ENCODE data around the gene VN1R5. TPM values are rescaled to one million over a fixed set of nuclear protein-coding genes. Genes with fewer than 3 reads are reported as not detected.

VN1R5 gene
- total RNA-seq, 2 donors from 2014 or later, result not detected

GRCh38 chr1:247247568-247247967 is 8.3 kb upstream of the VN1R5 start:
- Histone ChIP-seq H3K4me1 (ENCODE audit: control insufficient read depth, insufficient read depth, low read length) (no peaks in the 10 kb centered on the region), H3K4me3 (ENCODE audit: low read length) (no peak overlapping the region), H3K27ac (ENCODE audit: low read depth, low read length) (no peak overlapping the region), H3K27me3 (ENCODE audit: control insufficient read depth, insufficient read depth, low read length, poor library complexity, severe bottlenecking) (no peaks in the 10 kb centered on the region), H3K36me3 (ENCODE audit: control insufficient read depth, insufficient read depth, low read length) (no peaks in the 10 kb centered on the region), H3K9ac (ENCODE audit: extremely low read depth, low read length, poor library complexity, severe bottlenecking) (no peak overlapping the region), H3K9me3 (ENCODE audit: control insufficient read depth, low read length) (no peaks in the 10 kb centered on the region)
- Mint-ChIP-seq H3K27ac (no peak overlapping the region), H3K27me3 (ENCODE audit: insufficient read depth) (no peaks in the 10 kb centered on the region), H3K9me3 (peaks cover 5% of the 10 kb centered on the region), H3K36me3 (ENCODE audit: low read depth) (no peaks in the 10 kb centered on the region), H3K4me1 (no peaks in the 10 kb centered on the region), H3K4me3 (no peak overlapping the region)
- TF ChIP-seq, protein P1, sequence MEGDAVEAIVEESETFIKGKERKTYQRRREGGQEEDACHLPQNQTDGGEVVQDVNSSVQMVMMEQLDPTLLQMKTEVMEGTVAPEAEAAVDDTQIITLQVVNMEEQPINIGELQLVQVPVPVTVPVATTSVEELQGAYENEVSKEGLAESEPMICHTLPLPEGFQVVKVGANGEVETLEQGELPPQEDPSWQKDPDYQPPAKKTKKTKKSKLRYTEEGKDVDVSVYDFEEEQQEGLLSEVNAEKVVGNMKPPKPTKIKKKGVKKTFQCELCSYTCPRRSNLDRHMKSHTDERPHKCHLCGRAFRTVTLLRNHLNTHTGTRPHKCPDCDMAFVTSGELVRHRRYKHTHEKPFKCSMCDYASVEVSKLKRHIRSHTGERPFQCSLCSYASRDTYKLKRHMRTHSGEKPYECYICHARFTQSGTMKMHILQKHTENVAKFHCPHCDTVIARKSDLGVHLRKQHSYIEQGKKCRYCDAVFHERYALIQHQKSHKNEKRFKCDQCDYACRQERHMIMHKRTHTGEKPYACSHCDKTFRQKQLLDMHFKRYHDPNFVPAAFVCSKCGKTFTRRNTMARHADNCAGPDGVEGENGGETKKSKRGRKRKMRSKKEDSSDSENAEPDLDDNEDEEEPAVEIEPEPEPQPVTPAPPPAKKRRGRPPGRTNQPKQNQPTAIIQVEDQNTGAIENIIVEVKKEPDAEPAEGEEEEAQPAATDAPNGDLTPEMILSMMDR (conservative IDR thresholded peaks at IDR 0.05), result no peak
- WGBS, 2 experiments (ENCODE audit: insufficient coverage in 1 of 2, insufficient read length in 1 of 2), result 100% methylated on average over 1 of the region's 1 CpG; no CpG with 5 or more reads in 1 of the 2 experiments
- DNase-seq, result no peak

DNA sequence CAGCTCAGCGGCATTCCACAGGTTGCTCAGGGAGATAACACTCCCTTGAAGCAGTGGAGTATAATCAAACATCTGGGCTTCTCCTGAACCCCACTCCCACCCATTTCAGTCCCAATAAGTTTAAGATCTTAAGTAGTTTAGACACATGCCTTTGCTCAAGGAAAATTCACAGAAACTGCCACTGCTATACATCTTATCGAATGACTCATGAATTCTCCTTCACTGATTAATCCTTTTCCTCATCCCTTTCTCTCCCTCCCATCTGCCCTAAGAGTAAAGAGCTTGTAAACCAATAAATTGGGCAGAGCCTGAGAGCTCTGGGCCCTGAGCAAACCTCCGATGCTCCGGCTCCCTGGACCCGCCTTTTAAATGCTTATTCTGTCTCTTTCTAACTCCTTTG is 10.2 kb downstream of the VN1R5 start:
- no peak overlapping the region for H3K9ac ChIP-seq (ENCODE audit: extremely low read depth, low read length, poor library complexity, severe bottlenecking)
- no peak for DNase-seq
- Mint-ChIP-seq H3K4me3 (no peak overlapping the region), H3K4me1 (no peaks in the 10 kb centered on the region), H3K27me3 (ENCODE audit: insufficient read depth) (no peaks in the 10 kb centered on the region), H3K9me3 (peaks cover 22% of the 10 kb centered on the region), H3K36me3 (ENCODE audit: low read depth) (no peaks in the 10 kb centered on the region), H3K27ac (no peak overlapping the region)
- H3K36me3 ChIP-seq (ENCODE audit: control insufficient read depth, insufficient read depth, low read length), result no peaks in the 10 kb centered on the region
- H3K4me1 ChIP-seq (ENCODE audit: control insufficient read depth, insufficient read depth, low read length), result no peaks in the 10 kb centered on the region
- TF ChIP-seq, protein P1 (conservative IDR thresholded peaks at IDR 0.05), result no peak
- 94 to 100% methylated on average over 2 to 5 of the region's 5 CpGs for WGBS, 2 experiments (ENCODE audit: insufficient coverage in 1 of 2, insufficient read length in 1 of 2)
- peaks cover 21% of the 10 kb centered on the region for H3K9me3 ChIP-seq (ENCODE audit: control insufficient read depth, low read length)
- no peaks in the 10 kb centered on the region for H3K27me3 ChIP-seq (ENCODE audit: control insufficient read depth, insufficient read depth, low read length, poor library complexity, severe bottlenecking)
- no peak overlapping the region for H3K4me3 ChIP-seq (ENCODE audit: low read length)
- H3K27ac ChIP-seq (ENCODE audit: low read depth, low read length), result no peak overlapping the region

- 89 to 94% methylated on average over 2 of the region's 2 CpGs for WGBS, 2 experiments (ENCODE audit: insufficient coverage in 1 of 2, insufficient read length in 1 of 2)
- no peak overlapping the region for H3K9ac ChIP-seq (ENCODE audit: extremely low read depth, low read length, poor library complexity, severe bottlenecking)
- H3K27me3 ChIP-seq (ENCODE audit: control insufficient read depth, insufficient read depth, low read length, poor library complexity, severe bottlenecking), result no peaks in the 10 kb centered on the region
- H3K9me3 Mint-ChIP-seq, result peaks cover 32% of the 10 kb centered on the region
- H3K4me3 Mint-ChIP-seq, result no peak overlapping the region
- no peaks in the 10 kb centered on the region for H3K27me3 Mint-ChIP-seq (ENCODE audit: insufficient read depth)
- H3K36me3 Mint-ChIP-seq (ENCODE audit: low read depth), result no peaks in the 10 kb centered on the region
- no peak for DNase-seq
- TF ChIP-seq, protein P1 (conservative IDR thresholded peaks at IDR 0.05), result peak; percentile 61
- H3K4me1 Mint-ChIP-seq, result no peaks in the 10 kb centered on the region
- no peak overlapping the region for H3K27ac Mint-ChIP-seq
- no peak overlapping the region for H3K27ac ChIP-seq (ENCODE audit: low read depth, low read length)
- H3K36me3 ChIP-seq (ENCODE audit: control insufficient read depth, insufficient read depth, low read length), result no peaks in the 10 kb centered on the region
- peaks cover 21% of the 10 kb centered on the region for H3K9me3 ChIP-seq (ENCODE audit: control insufficient read depth, low read length)
- H3K4me3 ChIP-seq (ENCODE audit: low read length), result no peak overlapping the region
- no peaks in the 10 kb centered on the region for H3K4me1 ChIP-seq (ENCODE audit: control insufficient read depth, insufficient read depth, low read length)
Observed at GRCh38 chr1:247268390-247269045, 12.6 kb downstream of the VN1R5 start.

All from endodermal cell (in vitro differentiated cells).